Pancreas (tissue), 10 donors: ENCODE measurements around the gene RGS5. TPM values are rescaled to one million over a fixed set of nuclear protein-coding genes. Genes with fewer than 3 reads are reported as not detected.

Source experiments
- ATAC-seq, 4 donors: fragments of 200-7000 bp; cut with Tn5 transposase; one replicate each; pipeline versions ENCODE4 v1.8.0 to v1.9.1; 2020; ENCODE audit warnings: mild to moderate bottlenecking in 4 of 4, moderate library complexity in 4 of 4
- DNase-seq, 6 donors: peaks; one replicate each; pipeline ENCODE4 v3.0.0-alpha.2; 2020
- FAIRE-seq: peaks from 2 replicates; lab custom pipeline; 2012; peaks lifted over from hg19 to GRCh38; lab: Jason Lieb, UNC
- H3K27ac ChIP-seq, 4 donors: fragments of 200-600 bp; sonication (generic); 1 replicate in 3 of 4; 2 replicates in 1 of 4; pipeline versions ENCODE4 v1.5.0 to v1.8.0; 2020
- H3K27me3 ChIP-seq, 4 donors: fragments of 200-600 bp; one replicate each; pipeline ENCODE4 v1.8.0; 2021
- H3K36me3 ChIP-seq, 3 donors: fragments of 200-600 bp; sonication (generic) in 1 of 3; one replicate each; pipeline versions ENCODE4 v1.5.0 to v1.8.0; 2020 to 2021
- H3K4me1 ChIP-seq, 3 donors: fragments of 200-600 bp; one replicate each; pipeline ENCODE4 v1.8.0; 2021
- H3K4me3 ChIP-seq, 4 donors: fragments of 200-600 bp; sonication (generic) in 2 of 4; one replicate each; pipeline versions ENCODE4 v1.5.0 to v1.8.0; 2020 to 2021
- H3K9me3 ChIP-seq, 4 donors: fragments of 200-600 bp; one replicate each; pipeline ENCODE4 v1.8.0; 2021
- CTCF ChIP-seq, 4 donors: fragments of 200-600 bp; sonication (generic) in 3 of 4; IDR thresholded peaks; one replicate each; pipeline versions ENCODE4 v1.5.0 to v1.8.0; 2021; ENCODE audit warnings: antibody characterized with exemption in 4 of 4
- WGBS, 2 donors: extraction: QIAGEN DNeasy Blood & Tissue Kit; methylation state at CpG; one replicate each; pipeline ENCODE4 v1.1.7; 2013; 5-methylcytosine and 5-hydroxymethylcytosine counted together
- intact Hi-C, 3 donors: fragments of 100-400 bp; cut with DNase I; formaldehyde crosslinking; loops; one replicate each; pipeline versions ENCODE4 v1.11.1 to v1.14.2; 2022
- polyA plus RNA-seq, 2 donors: library from polyadenylated mRNA; stranded (reverse); fragments of 200-250 nt; gene quantifications; one replicate each; pipeline ENCODE4 v1.2.3, GENCODE V29; 2013
- total RNA-seq, 6 donors: library from RNA; stranded (reverse); fragmentation: NEBNext Ultra II Directional in 4 of 6; extraction: Animal tissue kit (Norgen Biotek cat#: 25700) in 4 of 6; gene quantifications; one replicate each; pipeline versions ENCODE4 v1.2.1 to v1.2.4, GENCODE V29; 2021 to 2023
- donor health status: healthy with polysubstance abuse.
- donor health status: DM: no; HTN: no; CAD: no; lungs with moderate emphysema.
- donor health status: DM: no; HTN: no; CAD: no.
- donor health status: control.
- donor health status: control.
- donor health status: Bipolar disorder and iron deficiency.
- donor health status: DM: yes; HTN: yes; CAD: no.
- donor health status: DM: no; HTN: no; CAD: no.
- donor health status: DM: no; HTN: no; CAD: no.
- donor health status: DM: yes; HTN: yes; CAD: no.

The RGS5 gene
- total and polyA plus RNA-seq, 8 donors, result 3.4 to 32.4 (median 16.5) TPM

DNA sequence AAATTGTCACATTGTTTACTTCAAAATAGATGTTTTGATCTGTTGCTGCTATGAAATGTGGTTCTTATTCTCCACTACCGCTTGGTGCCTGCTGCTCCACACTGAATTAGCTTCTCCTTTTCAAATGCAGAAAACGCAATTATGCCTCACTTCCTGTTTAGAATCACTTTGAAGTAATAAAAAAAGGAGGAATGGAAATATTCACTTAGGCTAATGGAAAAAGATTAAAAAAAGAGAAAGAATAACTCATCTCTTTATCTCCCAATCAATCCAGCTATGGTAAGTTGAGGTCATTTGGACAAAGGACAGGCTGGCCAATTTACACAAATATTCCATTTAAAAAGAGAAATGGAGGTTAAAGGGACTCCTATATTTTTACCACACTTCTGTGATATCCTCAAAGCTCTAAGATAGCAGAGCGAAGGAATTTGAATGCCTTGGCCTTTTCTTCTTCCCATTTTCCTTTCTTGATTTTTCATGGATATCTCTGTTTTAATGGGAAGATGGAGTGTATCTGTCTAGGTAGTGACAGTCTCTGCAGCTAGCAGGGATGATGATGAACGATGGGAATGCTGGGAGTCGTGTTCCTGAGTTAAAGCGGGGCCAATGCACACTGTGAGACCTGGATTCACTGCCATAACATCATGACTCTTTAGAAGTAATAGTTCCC lies 35.7 kb downstream of the RGS5 start:
- FAIRE-seq, result no peak

GRCh38 chr1:163165119-163165518 lies 37.6 kb downstream of the RGS5 start:
- Histone ChIP-seq H3K27ac (no peak overlapping the region), H3K4me1 (no peaks in the 10 kb centered on the region), H3K27me3 (no peaks in the 10 kb centered on the region), H3K9me3 (no peaks in the 10 kb centered on the region), H3K4me3 (no peak overlapping the region), H3K36me3 (no peaks in the 10 kb centered on the region)
- ATAC-seq (no peak), FAIRE-seq (no peak), DNase-seq (no peak)
- no peak for TF ChIP-seq CTCF (IDR thresholded peaks at IDR 0.05)
- intact Hi-C loops, result no loop called here
- 74 to 84% methylated on average over 2 of the region's 2 CpGs for WGBS, 2 donors

More for the DNA sequence above, 35.7 kb downstream of the RGS5 start:
- Histone ChIP-seq H3K4me1 (no peaks in the 10 kb centered on the region), H3K36me3 (no peaks in the 10 kb centered on the region), H3K4me3 (no peak overlapping the region), H3K9me3 (no peaks in the 10 kb centered on the region), H3K27me3 (no peaks in the 10 kb centered on the region), H3K27ac (peak overlapping the region in 1 of 4 donors; percentile 15)
- DNase-seq, result no peak
- ATAC-seq, result no peak
- no peak for TF ChIP-seq CTCF (IDR thresholded peaks at IDR 0.05)
- intact Hi-C loops, result no loop called here
- WGBS, 2 donors, result 77 to 82% methylated on average over 6 of the region's 6 CpGs

- FAIRE-seq, result no peak
- intact Hi-C loops, result no loop called here
- no peaks in the 10 kb centered on the region for H3K36me3 ChIP-seq
- H3K4me1 ChIP-seq, result no peaks in the 10 kb centered on the region
- TF ChIP-seq CTCF (IDR thresholded peaks at IDR 0.05), result no peak
- no peaks in the 10 kb centered on the region for H3K9me3 ChIP-seq
- DNase-seq, result no peak
- peak in 1 of 4 donors; percentile 13 for ATAC-seq
- no peak overlapping the region for H3K4me3 ChIP-seq
- no peak overlapping the region for H3K27ac ChIP-seq
- H3K27me3 ChIP-seq, result no peaks in the 10 kb centered on the region
- 61 to 73% methylated on average over 4 of the region's 4 CpGs for whole genome bisulfite sequencing, 2 donors
Observed at GRCh38 chr1:163163881-163164582, 38.7 kb downstream of the RGS5 start.

- Histone ChIP-seq H3K27me3 (no peaks in the 10 kb centered on the region), H3K27ac (no peak overlapping the region), H3K9me3 (no peaks in the 10 kb centered on the region), H3K36me3 (no peaks in the 10 kb centered on the region), H3K4me3 (no peak overlapping the region), H3K4me1 (no peaks in the 10 kb centered on the region)
- TF ChIP-seq CTCF (IDR thresholded peaks at IDR 0.05), result no peak
- intact Hi-C loops, result no loop called here
- ATAC-seq (no peak), DNase-seq (no peak), FAIRE-seq (no peak)
- 67 to 75% methylated on average over 4 of the region's 4 CpGs for WGBS, 2 donors
Observed at GRCh38 chr1:163163163-163163562, 39.6 kb downstream of the RGS5 start.
